GM12878 (cell line): ENCODE results near the gene MAPKAPK2. TPM values are rescaled to one million over a fixed set of nuclear protein-coding genes. Genes with fewer than 3 reads are reported as not detected.
A peak's percentile ranks its signal among the peaks of the same experiment; 100 is the strongest.

Experiments used
- ATAC-seq: fragments of 200-7000 bp; cut with Tn5 transposase; 3 replicates; pipeline ENCODE4 v1.9.1; 2020; ENCODE audit warnings: mild to moderate bottlenecking, moderate library complexity
- BruUV-seq: library from RNA; stranded (reverse); fragments of 400-500 nt; replicated peaks from 2 replicates; lab custom pipeline; 2021; lab: Mats Ljungman, UMichigan
- CTCF ChIA-PET: fragments of 300-600 bp; sonication (Branson Sonifier 250); formaldehyde crosslinking; extraction: SDS; loops from one replicate; lab custom pipeline; 2021; ENCODE audit warnings: inconsistent platforms; lab: Yijun Ruan, JAX
- POLR2A ChIA-PET: fragments of 350-600 bp; formaldehyde crosslinking; extraction: SDS; loops from one replicate; lab custom pipeline; 2021; ENCODE audit warnings: inconsistent platforms; lab: Charles Lee
- RAD21 ChIA-PET: fragments of 300-600 bp; sonication (Branson Sonifier 250); formaldehyde crosslinking; loops from one replicate; lab custom pipeline; 2023; ENCODE audit warnings: antibody characterized with exemption; ENCODE audit not compliant: unreplicated experiment; lab: Charles Lee
- SMC1A ChIA-PET: fragments of 300-600 bp; sonication (Branson Sonifier 250); formaldehyde crosslinking; loops from one replicate; lab custom pipeline; 2023; ENCODE audit not compliant: unreplicated experiment, uncharacterized antibody; lab: Charles Lee
- DNase-seq: peaks from one replicate; pipeline ENCODE4 v3.0.0-alpha.2; 2011; ENCODE audit warnings: low read depth, low spot score
- FAIRE-seq: peaks from 3 replicates; lab custom pipeline; 2011; peaks lifted over from hg19 to GRCh38; lab: Jason Lieb, UNC
- H2AFZ ChIP-seq: 2 replicates; pipeline ENCODE4 v1.6.0; 2011; ENCODE audit warnings: low read depth, low read length, control low read depth; ENCODE audit not compliant: control insufficient read depth
- H3K27ac ChIP-seq: 2 replicates; pipeline ENCODE4 v1.5.1; 2011; ENCODE audit warnings: control low read depth; ENCODE audit not compliant: control insufficient read depth, insufficient read depth
- H3K27me3 ChIP-seq, 2 experiments: replicated peaks in 1 of 2; 2 replicates each; pipeline versions ENCODE4 v1.6.0 to v1.6.1; 2011; ENCODE audit warnings: low read length in 1 of 2; ENCODE audit not compliant: control insufficient read depth in 2 of 2, insufficient read depth in 2 of 2
- H3K36me3 ChIP-seq, 2 experiments: 2 replicates each; pipeline ENCODE4 v1.5.1; 2011; ENCODE audit warnings: low read length in 1 of 2; ENCODE audit not compliant: control insufficient read depth in 2 of 2, insufficient read depth in 2 of 2
- H3K4me1 ChIP-seq: 2 replicates; pipeline ENCODE4 v1.6.1; 2011; ENCODE audit warnings: mild to moderate bottlenecking, low read length, moderate library complexity, mixed read lengths; ENCODE audit not compliant: control insufficient read depth, insufficient read depth
- H3K4me2 ChIP-seq: 2 replicates; pipeline ENCODE4 v1.6.0; 2011; ENCODE audit warnings: control low read depth; ENCODE audit not compliant: control insufficient read depth, insufficient read depth
- H3K4me3 ChIP-seq: fragments of 200-600 bp; sonication (generic); 2 replicates; pipeline ENCODE4 v1.5.1; 2016
- H3K79me2 ChIP-seq: 2 replicates; pipeline ENCODE4 v1.6.0; 2011; ENCODE audit warnings: low read length; ENCODE audit not compliant: control insufficient read depth, insufficient read depth
- H3K9ac ChIP-seq: 2 replicates; pipeline ENCODE4 v1.8.0; 2011; ENCODE audit warnings: low read length, control low read depth, mixed read lengths; ENCODE audit not compliant: control insufficient read depth, insufficient read depth
- H3K9me3 ChIP-seq: replicated peaks from 3 replicates; pipeline ENCODE4 v1.5.1; 2011; ENCODE audit warnings: mild to moderate bottlenecking, low read length; ENCODE audit not compliant: control insufficient read depth, insufficient read depth
- H4K20me1 ChIP-seq: 2 replicates; pipeline ENCODE4 v1.6.0; 2011; ENCODE audit not compliant: control insufficient read depth, insufficient read depth
- CREB1 ChIP-seq: IDR thresholded peaks from 2 replicates; pipeline ENCODE4 v1.6.1; 2012; ENCODE audit warnings: low read depth, mild to moderate bottlenecking, inconsistent platforms
- HCFC1 ChIP-seq: fragments of 150-350 bp; IDR thresholded peaks from 2 replicates; pipeline ENCODE4 v1.6.1; 2014; ENCODE audit warnings: low read length
- KLF5 ChIP-seq: fragments of 450-650 bp; IDR thresholded peaks from 2 replicates; pipeline ENCODE4 v1.6.1; 2014; ENCODE audit warnings: mild to moderate bottlenecking; ENCODE audit not compliant: partially characterized antibody
- NFIC ChIP-seq: IDR thresholded peaks from 2 replicates; pipeline ENCODE4 v1.6.1; 2012; ENCODE audit warnings: low read depth, mild to moderate bottlenecking, inconsistent platforms, low read length, moderate library complexity
- NFXL1 ChIP-seq: fragments of 450-650 bp; IDR thresholded peaks from 2 replicates; pipeline ENCODE4 v1.6.1; 2017; ENCODE audit warnings: antibody characterized with exemption, mild to moderate bottlenecking, borderline replicate concordance
- SMAD1 ChIP-seq: fragments of 450-650 bp; IDR thresholded peaks from 2 replicates; pipeline ENCODE4 v1.6.1; 2018; ENCODE audit warnings: mild to moderate bottlenecking, low read depth; ENCODE audit not compliant: partially characterized antibody
- SMAD5 ChIP-seq: IDR thresholded peaks from 2 replicates; pipeline ENCODE4 v1.6.1; 2016; ENCODE audit warnings: antibody characterized with exemption, low read depth
- SPI1 ChIP-seq: IDR thresholded peaks from 2 replicates; pipeline ENCODE4 v1.6.1; 2011; ENCODE audit warnings: low read depth, mild to moderate bottlenecking, low read length, moderate library complexity, borderline replicate concordance; ENCODE audit not compliant: insufficient read depth
- SREBF1 ChIP-seq: IDR thresholded peaks from 2 replicates; pipeline ENCODE4 v1.6.1; 2012; ENCODE audit warnings: mild to moderate bottlenecking, low read length
- SREBF2 ChIP-seq: IDR thresholded peaks from 2 replicates; pipeline ENCODE4 v1.6.1; 2012; ENCODE audit warnings: mild to moderate bottlenecking, low read length
- TCF3 ChIP-seq: IDR thresholded peaks from 2 replicates; pipeline ENCODE4 v1.6.1; 2012; ENCODE audit warnings: low read depth, mild to moderate bottlenecking, low read length, borderline replicate concordance; ENCODE audit not compliant: insufficient read depth
- ZNF384 ChIP-seq: IDR thresholded peaks from 2 replicates; pipeline ENCODE4 v1.6.1; 2012; ENCODE audit warnings: low read depth, mild to moderate bottlenecking, low read length, improper control_type of control experiment, borderline replicate concordance
- WGBS: methylation state at CpG from one replicate; pipeline ENCODE4 v1.1.6; 2016; ENCODE audit warnings: low lambda C conversion rate; ENCODE audit not compliant: insufficient replicate concordance, insufficient coverage; ENCODE audit errors: missing lambda C conversion rate; 5-methylcytosine and 5-hydroxymethylcytosine counted together
- in situ Hi-C: fragments of 300-500 bp; cut with MboI; formaldehyde crosslinking; loops from 9 replicates; pipeline ENCODE4 v1.14.3; 2018; ENCODE audit warnings: mixed read lengths
- intact Hi-C: fragments of 100-400 bp; cut with micrococcal nuclease; formaldehyde crosslinking; loops from one replicate; pipeline ENCODE4 v1.14.2; 2022; ENCODE audit not compliant: unreplicated experiment
- polyA plus RNA-seq, 11 experiments: library from polyadenylated mRNA; depleted of rRNA in 4 of 11; unstranded in 6 of 11; stranded (reverse) in 5 of 11; fragments of >200 nt; fragmentation: Nextera tagmentation in 4 of 11; fragmentation: Illumina TruSeq in 1 of 11; extraction: Ambion mirVana in 4 of 11; extraction: Trizol in 1 of 11; gene quantifications; 1 replicate in 1 of 11; 2 replicates in 10 of 11; pipeline versions ENCODE4 v1.2.1 to v1.2.3, GENCODE V29; 2011 to 2016; ENCODE audit warnings: inconsistent platforms in 2 of 11, missing spikeins in 2 of 11, low read depth in 1 of 11
- total RNA-seq, 4 experiments: library from RNA; depleted of rRNA in 3 of 4; stranded (reverse); fragments of >200 nt in 3 of 4; fragmentation: Illumina TruSeq in 1 of 4; extraction: Trizol in 1 of 4; gene quantifications; 2 replicates each; pipeline versions ENCODE4 v1.2.1 to v1.2.3, GENCODE V29; 2013 to 2021
- TF ChIP-seq, protein P1 (sequence below): IDR thresholded peaks from 2 replicates; pipeline ENCODE4 v1.6.1; 2012; ENCODE audit warnings: mild to moderate bottlenecking, low read depth, low read length
- TF ChIP-seq, protein P2 (sequence below): IDR thresholded peaks from 2 replicates; pipeline ENCODE4 v1.6.1; 2012; ENCODE audit warnings: low read length, inconsistent platforms
- TF ChIP-seq, protein P3 (sequence below), 3 experiments: IDR thresholded peaks in 2 of 3; conservative IDR thresholded peaks in 1 of 3; 2 replicates each; pipeline ENCODE4 v1.5.1; 2011; ENCODE audit warnings: low read depth in 3 of 3, low read length in 3 of 3, mild to moderate bottlenecking in 3 of 3, control low read depth in 2 of 3, moderate library complexity in 2 of 3, inconsistent platforms in 1 of 3, mixed read lengths in 1 of 3; ENCODE audit not compliant: control insufficient read depth in 2 of 3, insufficient read depth in 1 of 3; ENCODE audit errors: extremely low read depth in 1 of 3

The MAPKAPK2 gene
- total and polyA plus RNA-seq, 10 of the 15 experiments (the other 5 are each of a cell fraction or from before 2014, with no cell fraction given), result 0.72 to 92.2 (median 49.3) TPM

DNA sequence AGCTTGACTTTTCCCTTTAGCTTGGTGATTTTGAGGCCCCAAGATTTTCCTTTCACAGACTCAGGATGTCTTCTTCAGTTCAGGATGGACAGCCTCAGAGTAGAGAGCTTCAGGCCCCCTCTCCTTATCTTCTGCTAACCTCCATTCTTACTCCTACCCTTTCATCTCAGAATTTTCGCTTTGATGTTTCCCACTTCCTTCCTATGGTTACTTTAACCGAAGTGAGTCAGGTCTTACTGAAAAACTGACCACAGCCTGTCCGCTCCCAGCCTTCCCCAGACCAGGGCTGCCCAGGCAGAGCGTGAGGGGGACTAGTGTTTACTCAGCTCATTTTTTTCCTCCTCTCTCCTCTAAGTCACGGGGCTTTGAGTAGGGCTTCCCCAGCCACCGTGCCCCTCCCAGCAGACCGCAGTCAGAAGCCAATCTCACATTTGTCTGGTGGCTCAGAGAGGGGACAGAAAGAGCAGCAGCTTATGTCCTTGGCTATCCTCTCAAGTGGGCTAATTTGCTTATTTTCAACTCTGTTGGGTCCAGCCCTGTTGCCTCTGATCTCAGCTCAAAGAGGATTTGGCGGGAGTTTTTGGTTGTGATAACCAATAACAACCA lies 81.6 kb downstream of the MAPKAPK2 start:
- H4K20me1 ChIP-seq, result no peaks in the 10 kb centered on the region
- in situ Hi-C loops (no loop called here), intact Hi-C loops (loop anchor here (1.0 kb wide), 1 partner anchor 27 kb away; no protein-coding TSS in a partner anchor)
- H3K27ac ChIP-seq, result peak overlapping the region; percentile 28
- H3K4me2 ChIP-seq, result peak overlapping the region; percentile 61
- H3K9me3 ChIP-seq, result peaks cover 5% of the 10 kb centered on the region; the same call in 1 of the 3 replicates
- CTCF ChIA-PET, result interaction anchor here (0.7 to 15.0 kb wide), 14 partner anchors 10 to 216 kb away, joined by 3 to 299 read pairs (median 10); no protein-coding TSS in a partner anchor
- DNase-seq (peak; percentile 82), FAIRE-seq (no peak), ATAC-seq (peak; percentile 72)
- H3K9ac ChIP-seq, result peak overlapping the region; percentile 7; the same call in 1 of the 2 replicates
- RAD21 ChIA-PET, result interaction anchor here (0.6 to 13.8 kb wide), 17 partner anchors 10 to 1262 kb away, joined by 3 to 363 read pairs (median 5); partner anchors contain the start of gene CDK18
- peaks cover 48% of the 10 kb centered on the region for H3K4me1 ChIP-seq
- H3K4me3 ChIP-seq, result no peak overlapping the region
- H3K27me3 ChIP-seq, result no peaks in the 10 kb centered on the region
- POLR2A ChIA-PET, result interaction anchor here (0.5 to 14.8 kb wide), 15 partner anchors 8 to 158 kb away, joined by 3 to 283 read pairs (median 4); no protein-coding TSS in a partner anchor
- BruUV-seq, result no TSS peak
- no peak overlapping the region; the same call in none of the 2 replicates for H2AFZ ChIP-seq
- peaks cover 13% of the 10 kb centered on the region for H3K79me2 ChIP-seq
- H3K36me3 ChIP-seq, result no peaks in the 10 kb centered on the region
- SMC1A ChIA-PET, result interaction anchor here (0.9 to 16.0 kb wide), 19 partner anchors 10 to 216 kb away, joined by 3 to 410 read pairs (median 9); partner anchors contain the start of genes DYRK3 and FCMR
- 0% methylated on average over 8 of the region's 8 CpGs for WGBS
- TF ChIP-seq SMAD1 (no peak), NFXL1 (no peak), SMAD5 (no peak), KLF5 (no peak), TCF3 (no peak), NFIC (peak; percentile 95), ZNF384 (peak; percentile 81), SREBF1 (no peak), SREBF2 (no peak), CREB1 (peak; percentile 62), HCFC1 (no peak), SPI1 (peak; percentile 51; the same call in 1 of the 2 replicates)
- TF ChIP-seq, protein P1, sequence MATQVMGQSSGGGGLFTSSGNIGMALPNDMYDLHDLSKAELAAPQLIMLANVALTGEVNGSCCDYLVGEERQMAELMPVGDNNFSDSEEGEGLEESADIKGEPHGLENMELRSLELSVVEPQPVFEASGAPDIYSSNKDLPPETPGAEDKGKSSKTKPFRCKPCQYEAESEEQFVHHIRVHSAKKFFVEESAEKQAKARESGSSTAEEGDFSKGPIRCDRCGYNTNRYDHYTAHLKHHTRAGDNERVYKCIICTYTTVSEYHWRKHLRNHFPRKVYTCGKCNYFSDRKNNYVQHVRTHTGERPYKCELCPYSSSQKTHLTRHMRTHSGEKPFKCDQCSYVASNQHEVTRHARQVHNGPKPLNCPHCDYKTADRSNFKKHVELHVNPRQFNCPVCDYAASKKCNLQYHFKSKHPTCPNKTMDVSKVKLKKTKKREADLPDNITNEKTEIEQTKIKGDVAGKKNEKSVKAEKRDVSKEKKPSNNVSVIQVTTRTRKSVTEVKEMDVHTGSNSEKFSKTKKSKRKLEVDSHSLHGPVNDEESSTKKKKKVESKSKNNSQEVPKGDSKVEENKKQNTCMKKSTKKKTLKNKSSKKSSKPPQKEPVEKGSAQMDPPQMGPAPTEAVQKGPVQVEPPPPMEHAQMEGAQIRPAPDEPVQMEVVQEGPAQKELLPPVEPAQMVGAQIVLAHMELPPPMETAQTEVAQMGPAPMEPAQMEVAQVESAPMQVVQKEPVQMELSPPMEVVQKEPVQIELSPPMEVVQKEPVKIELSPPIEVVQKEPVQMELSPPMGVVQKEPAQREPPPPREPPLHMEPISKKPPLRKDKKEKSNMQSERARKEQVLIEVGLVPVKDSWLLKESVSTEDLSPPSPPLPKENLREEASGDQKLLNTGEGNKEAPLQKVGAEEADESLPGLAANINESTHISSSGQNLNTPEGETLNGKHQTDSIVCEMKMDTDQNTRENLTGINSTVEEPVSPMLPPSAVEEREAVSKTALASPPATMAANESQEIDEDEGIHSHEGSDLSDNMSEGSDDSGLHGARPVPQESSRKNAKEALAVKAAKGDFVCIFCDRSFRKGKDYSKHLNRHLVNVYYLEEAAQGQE, result no peak
- TF ChIP-seq, protein P2, sequence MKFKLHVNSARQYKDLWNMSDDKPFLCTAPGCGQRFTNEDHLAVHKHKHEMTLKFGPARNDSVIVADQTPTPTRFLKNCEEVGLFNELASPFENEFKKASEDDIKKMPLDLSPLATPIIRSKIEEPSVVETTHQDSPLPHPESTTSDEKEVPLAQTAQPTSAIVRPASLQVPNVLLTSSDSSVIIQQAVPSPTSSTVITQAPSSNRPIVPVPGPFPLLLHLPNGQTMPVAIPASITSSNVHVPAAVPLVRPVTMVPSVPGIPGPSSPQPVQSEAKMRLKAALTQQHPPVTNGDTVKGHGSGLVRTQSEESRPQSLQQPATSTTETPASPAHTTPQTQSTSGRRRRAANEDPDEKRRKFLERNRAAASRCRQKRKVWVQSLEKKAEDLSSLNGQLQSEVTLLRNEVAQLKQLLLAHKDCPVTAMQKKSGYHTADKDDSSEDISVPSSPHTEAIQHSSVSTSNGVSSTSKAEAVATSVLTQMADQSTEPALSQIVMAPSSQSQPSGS, result peak; percentile 86
- TF ChIP-seq, protein P3, sequence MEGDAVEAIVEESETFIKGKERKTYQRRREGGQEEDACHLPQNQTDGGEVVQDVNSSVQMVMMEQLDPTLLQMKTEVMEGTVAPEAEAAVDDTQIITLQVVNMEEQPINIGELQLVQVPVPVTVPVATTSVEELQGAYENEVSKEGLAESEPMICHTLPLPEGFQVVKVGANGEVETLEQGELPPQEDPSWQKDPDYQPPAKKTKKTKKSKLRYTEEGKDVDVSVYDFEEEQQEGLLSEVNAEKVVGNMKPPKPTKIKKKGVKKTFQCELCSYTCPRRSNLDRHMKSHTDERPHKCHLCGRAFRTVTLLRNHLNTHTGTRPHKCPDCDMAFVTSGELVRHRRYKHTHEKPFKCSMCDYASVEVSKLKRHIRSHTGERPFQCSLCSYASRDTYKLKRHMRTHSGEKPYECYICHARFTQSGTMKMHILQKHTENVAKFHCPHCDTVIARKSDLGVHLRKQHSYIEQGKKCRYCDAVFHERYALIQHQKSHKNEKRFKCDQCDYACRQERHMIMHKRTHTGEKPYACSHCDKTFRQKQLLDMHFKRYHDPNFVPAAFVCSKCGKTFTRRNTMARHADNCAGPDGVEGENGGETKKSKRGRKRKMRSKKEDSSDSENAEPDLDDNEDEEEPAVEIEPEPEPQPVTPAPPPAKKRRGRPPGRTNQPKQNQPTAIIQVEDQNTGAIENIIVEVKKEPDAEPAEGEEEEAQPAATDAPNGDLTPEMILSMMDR (IDR thresholded peaks at IDR 0.05 in 2 of 3, conservative IDR thresholded peaks at IDR 0.05 in 1 of 3; ENCODE audit: control insufficient read depth in 2 of 3, extremely low read depth in 1 of 3, insufficient read depth in 1 of 3, low read depth in 3 of 3, low read length in 3 of 3), result no peak
